NCI-H2227 (cell line): ENCODE data around the gene PTGFR.

Experiments
- DNase-seq: peaks from one replicate; lab custom pipeline; 2025; ENCODE audit not compliant: unreplicated experiment; lab: John Stamatoyannopoulos, UW

Gene PTGFR

GRCh38 chr1:78586572-78586971 is 95.8 kb downstream of the PTGFR start:
- DNase-seq, result no peak

GRCh38 chr1:78587211-78587610 is 96.4 kb downstream of the PTGFR start:
- DNase-seq, result no peak
